Breast epithelium (tissue), 3 donors: ENCODE results near the gene ALKBH3.

ENCODE experiments used
- POLR2A ChIP-seq: fragments of 450-650 bp; IDR thresholded peaks from one replicate; pipeline ENCODE4 v1.6.1; 2016; ENCODE audit warnings: antibody characterized with exemption, mild to moderate bottlenecking, moderate library complexity
- POLR2AphosphoS5 ChIP-seq, 3 donors: sonication (generic); formaldehyde crosslinking; IDR thresholded peaks; one replicate each; pipeline ENCODE4 v1.6.1; 2017; ENCODE audit warnings: antibody characterized with exemption in 3 of 3
- TF ChIP-seq, protein P1 (sequence below), 3 donors: fragments of 450-650 bp; IDR thresholded peaks; one replicate each; pipeline ENCODE4 v1.5.1; 2016 to 2017; ENCODE audit warnings: antibody characterized with exemption in 3 of 3, mild to moderate bottlenecking in 3 of 3, moderate library complexity in 3 of 3

DNA sequence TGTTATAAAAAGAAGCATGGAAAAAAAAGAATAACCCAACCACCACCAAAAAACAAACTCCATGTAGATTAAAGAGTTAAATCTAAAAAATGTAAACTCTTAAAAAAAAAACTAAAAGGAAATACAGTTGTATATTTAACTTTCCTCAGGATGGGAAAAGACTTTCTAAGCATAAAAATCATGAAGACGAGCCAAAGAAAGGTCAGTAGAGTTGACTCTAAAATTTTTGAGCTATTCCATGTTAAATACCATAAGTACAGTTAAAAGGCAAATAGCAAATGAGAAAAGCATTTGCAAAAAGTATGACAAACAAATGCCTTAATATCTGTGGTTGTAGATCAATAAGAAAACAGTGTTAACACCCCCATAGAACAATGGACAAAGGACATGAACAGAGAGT is 33.8 kb downstream of the ALKBH3 start:
- TF ChIP-seq POLR2A (no peak), POLR2AphosphoS5 (IDR thresholded peaks at IDR 0.05) (no peak)
- TF ChIP-seq, protein P1, sequence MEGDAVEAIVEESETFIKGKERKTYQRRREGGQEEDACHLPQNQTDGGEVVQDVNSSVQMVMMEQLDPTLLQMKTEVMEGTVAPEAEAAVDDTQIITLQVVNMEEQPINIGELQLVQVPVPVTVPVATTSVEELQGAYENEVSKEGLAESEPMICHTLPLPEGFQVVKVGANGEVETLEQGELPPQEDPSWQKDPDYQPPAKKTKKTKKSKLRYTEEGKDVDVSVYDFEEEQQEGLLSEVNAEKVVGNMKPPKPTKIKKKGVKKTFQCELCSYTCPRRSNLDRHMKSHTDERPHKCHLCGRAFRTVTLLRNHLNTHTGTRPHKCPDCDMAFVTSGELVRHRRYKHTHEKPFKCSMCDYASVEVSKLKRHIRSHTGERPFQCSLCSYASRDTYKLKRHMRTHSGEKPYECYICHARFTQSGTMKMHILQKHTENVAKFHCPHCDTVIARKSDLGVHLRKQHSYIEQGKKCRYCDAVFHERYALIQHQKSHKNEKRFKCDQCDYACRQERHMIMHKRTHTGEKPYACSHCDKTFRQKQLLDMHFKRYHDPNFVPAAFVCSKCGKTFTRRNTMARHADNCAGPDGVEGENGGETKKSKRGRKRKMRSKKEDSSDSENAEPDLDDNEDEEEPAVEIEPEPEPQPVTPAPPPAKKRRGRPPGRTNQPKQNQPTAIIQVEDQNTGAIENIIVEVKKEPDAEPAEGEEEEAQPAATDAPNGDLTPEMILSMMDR (IDR thresholded peaks at IDR 0.05) = no peak
